Measurements from ENCODE around the gene WDR46.

GRCh38 chr6:33272275-33273128 is 16.5 kb downstream of the WDR46 start:
- peak; percentile 70 for TF ChIP-seq POLR2A (IDR thresholded peaks at IDR 0.05; ENCODE audit: low read length)
- no peak for TF ChIP-seq GATA1 (IDR thresholded peaks at IDR 0.05; ENCODE audit: low read depth, low read length)
